Prostate gland (tissue), 2 donors: ENCODE measurements around the gene ZNF737.

Experiments
- CTCF ChIP-seq, 4 experiments: fragments of 200-600 bp in 2 of 4; fragments of 450-650 bp in 2 of 4; sonication (generic) in 2 of 4; IDR thresholded peaks; 1 replicate in 3 of 4; 2 replicates in 1 of 4; pipeline ENCODE4 v1.5.1; 2016 to 2019; ENCODE audit warnings: antibody characterized with exemption in 4 of 4, mild to moderate bottlenecking in 2 of 4, moderate library complexity in 2 of 4
- POLR2A ChIP-seq: fragments of 450-650 bp; IDR thresholded peaks from one replicate; pipeline ENCODE4 v1.6.1; 2016; ENCODE audit warnings: antibody characterized with exemption, mild to moderate bottlenecking
- POLR2AphosphoS5 ChIP-seq: sonication (generic); formaldehyde crosslinking; IDR thresholded peaks from one replicate; pipeline ENCODE4 v1.6.1; 2017; ENCODE audit warnings: antibody characterized with exemption

- no peak for TF ChIP-seq POLR2A
- no peak for TF ChIP-seq CTCF (IDR thresholded peaks at IDR 0.05)
- no peak for TF ChIP-seq POLR2AphosphoS5
Observed at GRCh38 chr19:20611866-20612265, 46.3 kb upstream of the ZNF737 start.
